ENCODE data around the gene HSBP1. TPM values are rescaled to one million over a fixed set of nuclear protein-coding genes. Genes with fewer than 3 reads are reported as not detected.
A peak's percentile ranks its signal among the peaks of the same experiment; 100 is the strongest.

Gene HSBP1
- total and polyA plus RNA-seq, 9 of the 15 experiments (the other 6 are each of a cell fraction or from before 2014, with no cell fraction given), result 84.9 to 677 (median 204) TPM

GRCh38 chr16:83806731-83807130, 1.0 kb upstream of the HSBP1 start:
- peaks cover 6% of the 10 kb centered on the region; the same call in 1 of the 2 replicates for H4K20me1 ChIP-seq (replicated peaks; ENCODE audit: control insufficient read depth, insufficient read depth, low read length)
- peaks cover 3% of the 10 kb centered on the region for H3K9me1 ChIP-seq (ENCODE audit: control insufficient read depth, insufficient read depth, low read length)
- WGBS (ENCODE audit: insufficient coverage, low coverage, missing lambda C conversion rate), result 54% methylated on average over 6 of the region's 6 CpGs
- FAIRE-seq (no peak), DNase-seq (ENCODE audit: extremely low read depth in 1 of 4, low spot score in 3 of 4) (no peak), ATAC-seq (no peak)
- no TSS peak for BruUV-seq (replicated peaks)
- no peak overlapping the region for H3K9ac ChIP-seq (ENCODE audit: insufficient read depth in 1 of 2, low read depth in 2 of 2, low read length in 2 of 2)
- peaks cover 27% of the 10 kb centered on the region for H3K36me3 ChIP-seq (ENCODE audit: control insufficient read depth, insufficient read depth, low read length)
- peak overlapping the region; percentile 98 for H2AFZ ChIP-seq (ENCODE audit: low read depth, low read length)
- peaks cover 16 to 17% of the 10 kb centered on the region in 2 experiments for H3K27me3 ChIP-seq (ENCODE audit: control insufficient read depth in 2 of 2, insufficient read depth in 2 of 2, low read length in 2 of 2)
- H3K4me1 ChIP-seq (replicated peaks in 1 of 2; ENCODE audit: control insufficient read depth in 2 of 2, insufficient read depth in 2 of 2, low read length in 2 of 2), result peaks cover 4 to 9% of the 10 kb centered on the region in 2 experiments; a peak in 4 of 5 replicates
- no peak overlapping the region for H3K4me2 ChIP-seq (ENCODE audit: insufficient read depth, low read length)
- TF ChIP-seq RFX1 (IDR thresholded peaks at IDR 0.05) (peak; percentile 14; the same call in 1 of the 2 replicates), ZNF431 (CRISPR knock-in tag; IDR thresholded peaks at IDR 0.05) (no peak)
- in situ Hi-C loops (cut with MboI) (no loop called here), intact Hi-C loops (cut with micrococcal nuclease) (no loop called here)
- no peaks in the 10 kb centered on the region for H3K9me3 ChIP-seq (replicated peaks; ENCODE audit: control insufficient read depth, insufficient read depth, low read depth, low read length)
- ChIA-PET POLR2A (no interaction called here), CTCF (ENCODE audit: low intra/inter-chr PET ratio) (no interaction called here)
- H3K4me3 ChIP-seq, result no peak overlapping the region
- H3K79me2 ChIP-seq (ENCODE audit: control insufficient read depth, insufficient read depth, low read length), result peaks cover 22% of the 10 kb centered on the region
- no peak overlapping the region for H3K27ac ChIP-seq (ENCODE audit: extremely low read depth, low read depth, low read length)

DNA sequence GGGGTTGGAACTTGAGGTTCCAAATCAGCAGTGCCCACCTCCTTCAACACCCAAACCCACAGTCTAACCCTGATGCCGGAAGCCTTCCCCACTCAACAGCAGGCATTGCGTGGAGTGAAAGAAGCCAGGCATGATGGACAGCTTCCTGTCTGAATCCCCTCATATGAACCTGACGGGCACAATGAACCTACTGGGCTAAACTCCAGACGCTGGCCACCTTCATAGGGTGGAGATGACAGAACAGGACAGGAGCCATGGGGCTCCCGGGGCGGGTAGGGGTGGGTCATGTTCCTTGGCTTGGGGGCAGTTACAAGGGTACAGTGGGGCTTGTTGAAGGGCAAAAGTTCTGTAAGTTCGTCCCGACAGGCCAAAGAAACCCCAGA, 460 bp upstream of the HSBP1 start:
- BruUV-seq (replicated peaks), result no TSS peak
- DNase-seq (ENCODE audit: extremely low read depth in 1 of 4, low spot score in 3 of 4) (no peak), FAIRE-seq (no peak), ATAC-seq (peak; percentile 13)
- Histone ChIP-seq H3K9ac (ENCODE audit: insufficient read depth in 1 of 2, low read depth in 2 of 2, low read length in 2 of 2) (peak overlapping the region; percentile 9 to 11; a peak in 2 of 4 replicates), H2AFZ (ENCODE audit: low read depth, low read length) (peak overlapping the region; percentile 98), H3K79me2 (ENCODE audit: control insufficient read depth, insufficient read depth, low read length) (peaks cover 22% of the 10 kb centered on the region), H3K4me1 (replicated peaks in 1 of 2; ENCODE audit: control insufficient read depth in 2 of 2, insufficient read depth in 2 of 2, low read length in 2 of 2) (peaks cover 4 to 9% of the 10 kb centered on the region in 2 experiments; a peak in 4 of 5 replicates), H4K20me1 (replicated peaks; ENCODE audit: control insufficient read depth, insufficient read depth, low read length) (peaks cover 6% of the 10 kb centered on the region; the same call in 1 of the 2 replicates), H3K4me2 (ENCODE audit: insufficient read depth, low read length) (peak overlapping the region; percentile 74), H3K36me3 (ENCODE audit: control insufficient read depth, insufficient read depth, low read length) (peaks cover 33% of the 10 kb centered on the region), H3K4me3 (peak overlapping the region; percentile 90; the same call in 1 of the 2 replicates), H3K9me1 (ENCODE audit: control insufficient read depth, insufficient read depth, low read length) (peaks cover 3% of the 10 kb centered on the region), H3K9me3 (replicated peaks; ENCODE audit: control insufficient read depth, insufficient read depth, low read depth, low read length) (no peaks in the 10 kb centered on the region), H3K27me3 (ENCODE audit: control insufficient read depth in 2 of 2, insufficient read depth in 2 of 2, low read length in 2 of 2) (peaks cover 13 to 16% of the 10 kb centered on the region in 2 experiments), H3K27ac (ENCODE audit: extremely low read depth, low read depth, low read length) (peak overlapping the region; percentile 25; the same call in 2 of the 3 replicates)
- WGBS (ENCODE audit: insufficient coverage, low coverage, missing lambda C conversion rate), result 43% methylated on average over 7 of the region's 8 CpGs
- CTCF ChIA-PET (ENCODE audit: low intra/inter-chr PET ratio), result no interaction called here
- intact Hi-C loops (cut with micrococcal nuclease) (no loop called here), in situ Hi-C loops (cut with MboI) (no loop called here)
- POLR2A ChIA-PET, result interaction anchor here (1.0 to 1.8 kb wide), 3 partner anchors 10 to 82 kb away, joined by 3 read pairs; no protein-coding TSS in a partner anchor
- TF ChIP-seq MCM7 (IDR thresholded peaks at IDR 0.05) (no peak), JUNB (CRISPR knock-in tag; conservative IDR thresholded peaks at IDR 0.05) (no peak), POLR2H (tag; IDR thresholded peaks at IDR 0.05; ENCODE audit: low read depth) (no peak), ZNF512 (tag; IDR thresholded peaks at IDR 0.05) (no peak), TEAD4 (IDR thresholded peaks at IDR 0.05; ENCODE audit: low read length) (no peak), TEAD4 (CRISPR knock-in tag; IDR thresholded peaks at IDR 0.05; ENCODE audit: borderline replicate concordance) (no peak), HOXB6 (CRISPR knock-in tag; IDR thresholded peaks at IDR 0.05; ENCODE audit: borderline replicate concordance) (no peak)
- TF ChIP-seq, protein P1, sequence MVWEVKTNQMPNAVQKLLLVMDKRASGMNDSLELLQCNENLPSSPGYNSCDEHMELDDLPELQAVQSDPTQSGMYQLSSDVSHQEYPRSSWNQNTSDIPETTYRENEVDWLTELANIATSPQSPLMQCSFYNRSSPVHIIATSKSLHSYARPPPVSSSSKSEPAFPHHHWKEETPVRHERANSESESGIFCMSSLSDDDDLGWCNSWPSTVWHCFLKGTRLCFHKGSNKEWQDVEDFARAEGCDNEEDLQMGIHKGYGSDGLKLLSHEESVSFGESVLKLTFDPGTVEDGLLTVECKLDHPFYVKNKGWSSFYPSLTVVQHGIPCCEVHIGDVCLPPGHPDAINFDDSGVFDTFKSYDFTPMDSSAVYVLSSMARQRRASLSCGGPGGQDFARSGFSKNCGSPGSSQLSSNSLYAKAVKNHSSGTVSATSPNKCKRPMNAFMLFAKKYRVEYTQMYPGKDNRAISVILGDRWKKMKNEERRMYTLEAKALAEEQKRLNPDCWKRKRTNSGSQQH (CRISPR knock-in tag; IDR thresholded peaks at IDR 0.05), result no peak
- TF ChIP-seq, protein P2, sequence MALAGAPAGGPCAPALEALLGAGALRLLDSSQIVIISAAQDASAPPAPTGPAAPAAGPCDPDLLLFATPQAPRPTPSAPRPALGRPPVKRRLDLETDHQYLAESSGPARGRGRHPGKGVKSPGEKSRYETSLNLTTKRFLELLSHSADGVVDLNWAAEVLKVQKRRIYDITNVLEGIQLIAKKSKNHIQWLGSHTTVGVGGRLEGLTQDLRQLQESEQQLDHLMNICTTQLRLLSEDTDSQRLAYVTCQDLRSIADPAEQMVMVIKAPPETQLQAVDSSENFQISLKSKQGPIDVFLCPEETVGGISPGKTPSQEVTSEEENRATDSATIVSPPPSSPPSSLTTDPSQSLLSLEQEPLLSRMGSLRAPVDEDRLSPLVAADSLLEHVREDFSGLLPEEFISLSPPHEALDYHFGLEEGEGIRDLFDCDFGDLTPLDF (CRISPR knock-in tag; IDR thresholded peaks at IDR 0.05), result no peak

Data from K562 (cell line).